Breast epithelium (tissue), 3 donors: Measurements from ENCODE around the gene BSN.

Source experiments
- CTCF ChIP-seq, 3 donors: fragments of 450-650 bp; IDR thresholded peaks; one replicate each; pipeline ENCODE4 v1.5.1; 2016 to 2017; ENCODE audit warnings: antibody characterized with exemption in 3 of 3, mild to moderate bottlenecking in 3 of 3, moderate library complexity in 3 of 3
- POLR2A ChIP-seq: fragments of 450-650 bp; IDR thresholded peaks from one replicate; pipeline ENCODE4 v1.6.1; 2016; ENCODE audit warnings: antibody characterized with exemption, mild to moderate bottlenecking, moderate library complexity
- POLR2AphosphoS5 ChIP-seq, 3 donors: sonication (generic); formaldehyde crosslinking; IDR thresholded peaks; one replicate each; pipeline ENCODE4 v1.6.1; 2017; ENCODE audit warnings: antibody characterized with exemption in 3 of 3

- no peak for TF ChIP-seq CTCF (IDR thresholded peaks at IDR 0.05)
- TF ChIP-seq POLR2A: no peak
- no peak for TF ChIP-seq POLR2AphosphoS5 (IDR thresholded peaks at IDR 0.05)
Measured at GRCh38 chr3:49714728-49715550, 160.7 kb downstream of the BSN start.
